Liver (tissue), 9 donors: ENCODE measurements around the gene ATG4C. TPM values are rescaled to one million over a fixed set of nuclear protein-coding genes. Genes with fewer than 3 reads are reported as not detected.
A peak's percentile ranks its signal among the peaks of the same experiment; 100 is the strongest.

ENCODE experiments used
- DNase-seq: peaks from one replicate; pipeline ENCODE4 v3.0.0-alpha.2; 2017; ENCODE audit warnings: low spot score
- H3K27ac ChIP-seq, 2 donors: one replicate each; pipeline ENCODE4 v1.7.0; 2013; ENCODE audit warnings: inconsistent platforms in 2 of 2, low read length in 2 of 2, control low read depth in 1 of 2, low read depth in 1 of 2, mild to moderate bottlenecking in 1 of 2
- H3K27me3 ChIP-seq, 4 donors: one replicate each; pipeline versions ENCODE4 v1.6.1 to v1.7.0; 2013; ENCODE audit warnings: low read length in 3 of 4, inconsistent platforms in 1 of 4, mild to moderate bottlenecking in 1 of 4, moderate library complexity in 1 of 4; ENCODE audit not compliant: control insufficient read depth in 4 of 4, insufficient read depth in 4 of 4
- H3K36me3 ChIP-seq, 4 donors: one replicate each; pipeline versions ENCODE4 v1.6.1 to v1.7.0; 2013; ENCODE audit warnings: low read length in 3 of 4, mild to moderate bottlenecking in 3 of 4, low read depth in 1 of 4, moderate library complexity in 1 of 4; ENCODE audit not compliant: control insufficient read depth in 4 of 4, insufficient read depth in 3 of 4
- H3K4me1 ChIP-seq, 4 donors: one replicate each; pipeline versions ENCODE4 v1.6.1 to v1.7.0; 2013; ENCODE audit warnings: low read length in 3 of 4, mild to moderate bottlenecking in 3 of 4, moderate library complexity in 1 of 4; ENCODE audit not compliant: control insufficient read depth in 4 of 4, insufficient read depth in 4 of 4
- H3K4me3 ChIP-seq, 3 donors: one replicate each; pipeline versions ENCODE4 v1.6.1 to v1.7.0; 2013; ENCODE audit warnings: low read length in 3 of 3, control low read depth in 1 of 3, low read depth in 1 of 3, mild to moderate bottlenecking in 1 of 3
- H3K9ac ChIP-seq, 2 donors: one replicate each; pipeline ENCODE4 v1.7.0; 2013; ENCODE audit warnings: low read length in 2 of 2, mild to moderate bottlenecking in 2 of 2, moderate library complexity in 2 of 2, control low read depth in 1 of 2, low read depth in 1 of 2
- H3K9me3 ChIP-seq, 4 donors: one replicate each; pipeline versions ENCODE4 v1.6.1 to v1.7.0; 2013; ENCODE audit warnings: low read length in 3 of 4; ENCODE audit not compliant: control insufficient read depth in 4 of 4
- EGR1 ChIP-seq, 2 donors: IDR thresholded peaks; 2 replicates each; pipeline ENCODE4 v1.6.1; 2016 to 2018; ENCODE audit warnings: antibody characterized with exemption in 2 of 2, low read depth in 2 of 2
- FOXA1 ChIP-seq: IDR thresholded peaks from 2 replicates; pipeline ENCODE4 v1.6.1; 2016; ENCODE audit warnings: antibody characterized with exemption
- FOXA2 ChIP-seq: IDR thresholded peaks from 2 replicates; pipeline ENCODE4 v1.6.1; 2016; ENCODE audit warnings: antibody characterized with exemption
- GABPA ChIP-seq, 2 donors: IDR thresholded peaks in 1 of 2; conservative IDR thresholded peaks in 1 of 2; 2 replicates each; pipeline ENCODE4 v1.6.1; 2016; ENCODE audit warnings: antibody characterized with exemption in 2 of 2, mild to moderate bottlenecking in 1 of 2, moderate library complexity in 1 of 2
- HNF4A ChIP-seq, 2 donors: conservative IDR thresholded peaks; 2 replicates each; pipeline ENCODE4 v1.6.1; 2016; ENCODE audit warnings: antibody characterized with exemption in 2 of 2, mild to moderate bottlenecking in 2 of 2
- HNF4G ChIP-seq: IDR thresholded peaks from 2 replicates; pipeline ENCODE4 v1.6.1; 2016; ENCODE audit warnings: antibody characterized with exemption
- JUND ChIP-seq, 2 donors: IDR thresholded peaks; 2 replicates each; pipeline ENCODE4 v1.6.1; 2016; ENCODE audit warnings: antibody characterized with exemption in 2 of 2
- NR2F2 ChIP-seq: IDR thresholded peaks from 2 replicates; pipeline ENCODE4 v1.6.1; 2016; ENCODE audit warnings: antibody characterized with exemption
- RAD21 ChIP-seq, 2 donors: IDR thresholded peaks; 2 replicates each; pipeline ENCODE4 v1.6.1; 2016; ENCODE audit warnings: antibody characterized with exemption in 2 of 2, mild to moderate bottlenecking in 2 of 2
- RXRA ChIP-seq, 2 donors: IDR thresholded peaks; 2 replicates each; pipeline ENCODE4 v1.6.1; 2017 to 2018; ENCODE audit warnings: antibody characterized with exemption in 2 of 2, mild to moderate bottlenecking in 1 of 2
- SP1 ChIP-seq: IDR thresholded peaks from 2 replicates; pipeline ENCODE4 v1.6.1; 2018; ENCODE audit warnings: antibody characterized with exemption, mild to moderate bottlenecking
- TAF1 ChIP-seq: conservative IDR thresholded peaks from 2 replicates; pipeline ENCODE4 v1.6.1; 2016; ENCODE audit warnings: antibody characterized with exemption, mild to moderate bottlenecking
- YY1 ChIP-seq: IDR thresholded peaks from 2 replicates; pipeline ENCODE4 v1.6.1; 2016; ENCODE audit warnings: antibody characterized with exemption, mild to moderate bottlenecking
- WGBS: extraction: QIAGEN DNeasy Blood & Tissue Kit; methylation state at CpG from one replicate; pipeline ENCODE4 v1.1.7; 2013; 5-methylcytosine and 5-hydroxymethylcytosine counted together
- polyA plus RNA-seq, 2 donors: library from polyadenylated mRNA; stranded (reverse) in 1 of 2; unstranded in 1 of 2; fragments of 200-250 nt in 1 of 2; fragments of >200 nt in 1 of 2; fragmentation: Nextera tagmentation in 1 of 2; extraction: Ambion mirVana in 1 of 2; gene quantifications; one replicate each; pipeline versions ENCODE4 v1.2.1 to v1.2.3, GENCODE V29; 2013 to 2015
- total RNA-seq, 2 donors: library from RNA; depleted of rRNA; stranded (reverse); fragments of >200 nt; gene quantifications; one replicate each; pipeline ENCODE4 v1.2.3, GENCODE V29; 2014
- TF ChIP-seq, protein P1 (sequence below): fragments of 150-350 bp; IDR thresholded peaks from 2 replicates; pipeline ENCODE4 v1.5.1; 2017; ENCODE audit warnings: improper control_type of control experiment, low read depth, low read length; ENCODE audit not compliant: missing input control
- TF ChIP-seq, protein P2 (sequence below): IDR thresholded peaks from 2 replicates; pipeline ENCODE4 v1.6.1; 2016; ENCODE audit warnings: antibody characterized with exemption
- TF ChIP-seq, protein P3 (sequence below): IDR thresholded peaks from 2 replicates; pipeline ENCODE4 v1.6.1; 2016; ENCODE audit warnings: antibody characterized with exemption, mild to moderate bottlenecking
- TF ChIP-seq, protein P4 (sequence below): IDR thresholded peaks from 2 replicates; pipeline ENCODE4 v1.6.1; 2016; ENCODE audit warnings: antibody characterized with exemption
- TF ChIP-seq, protein P5 (sequence below): IDR thresholded peaks from 2 replicates; pipeline ENCODE4 v1.6.1; 2016; ENCODE audit warnings: antibody characterized with exemption
- donor health status: healthy.
- donor health status: healthy.
- donor health status: healthy.
- donor health status: healthy.
- donor health status: healthy.

ATG4C gene
- total and polyA plus RNA-seq, 4 donors = 3.8 to 8.4 (median 5.2) TPM

DNA sequence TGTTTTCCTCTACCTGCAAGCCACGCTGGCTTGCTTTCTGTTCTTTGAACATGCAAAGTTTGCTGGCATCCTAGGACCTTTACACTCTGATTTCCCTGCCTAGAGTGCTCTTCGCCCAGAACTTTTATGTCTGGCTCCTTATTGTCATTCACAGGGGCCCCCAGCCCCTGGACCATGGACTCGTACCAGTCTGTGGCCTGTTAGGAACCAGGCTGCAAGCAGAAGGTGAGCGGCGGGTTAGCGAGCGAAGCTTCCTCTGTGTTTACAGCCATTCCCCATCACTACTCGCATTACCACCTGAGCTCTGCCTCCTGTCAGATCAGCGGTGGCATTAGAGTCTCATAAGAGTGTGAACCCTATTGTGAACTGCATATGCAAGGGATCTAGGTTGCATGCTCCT, 73.0 kb downstream of the ATG4C start:
- H3K9me3 ChIP-seq = no peaks in the 10 kb centered on the region
- 87% methylated on average over 9 of the region's 9 CpGs for WGBS
- DNase-seq = no peak
- no peaks in the 10 kb centered on the region for H3K4me1 ChIP-seq
- H3K27ac ChIP-seq = no peak overlapping the region
- no peak overlapping the region for H3K4me3 ChIP-seq
- TF ChIP-seq, protein P1, sequence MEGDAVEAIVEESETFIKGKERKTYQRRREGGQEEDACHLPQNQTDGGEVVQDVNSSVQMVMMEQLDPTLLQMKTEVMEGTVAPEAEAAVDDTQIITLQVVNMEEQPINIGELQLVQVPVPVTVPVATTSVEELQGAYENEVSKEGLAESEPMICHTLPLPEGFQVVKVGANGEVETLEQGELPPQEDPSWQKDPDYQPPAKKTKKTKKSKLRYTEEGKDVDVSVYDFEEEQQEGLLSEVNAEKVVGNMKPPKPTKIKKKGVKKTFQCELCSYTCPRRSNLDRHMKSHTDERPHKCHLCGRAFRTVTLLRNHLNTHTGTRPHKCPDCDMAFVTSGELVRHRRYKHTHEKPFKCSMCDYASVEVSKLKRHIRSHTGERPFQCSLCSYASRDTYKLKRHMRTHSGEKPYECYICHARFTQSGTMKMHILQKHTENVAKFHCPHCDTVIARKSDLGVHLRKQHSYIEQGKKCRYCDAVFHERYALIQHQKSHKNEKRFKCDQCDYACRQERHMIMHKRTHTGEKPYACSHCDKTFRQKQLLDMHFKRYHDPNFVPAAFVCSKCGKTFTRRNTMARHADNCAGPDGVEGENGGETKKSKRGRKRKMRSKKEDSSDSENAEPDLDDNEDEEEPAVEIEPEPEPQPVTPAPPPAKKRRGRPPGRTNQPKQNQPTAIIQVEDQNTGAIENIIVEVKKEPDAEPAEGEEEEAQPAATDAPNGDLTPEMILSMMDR = no peak
- no peak for TF ChIP-seq SP1
- TF ChIP-seq, protein P2, sequence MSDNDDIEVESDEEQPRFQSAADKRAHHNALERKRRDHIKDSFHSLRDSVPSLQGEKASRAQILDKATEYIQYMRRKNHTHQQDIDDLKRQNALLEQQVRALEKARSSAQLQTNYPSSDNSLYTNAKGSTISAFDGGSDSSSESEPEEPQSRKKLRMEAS = no peak
- H3K36me3 ChIP-seq = no peaks in the 10 kb centered on the region
- no peaks in the 10 kb centered on the region for H3K27me3 ChIP-seq
- no peak overlapping the region for H3K9ac ChIP-seq

DNA sequence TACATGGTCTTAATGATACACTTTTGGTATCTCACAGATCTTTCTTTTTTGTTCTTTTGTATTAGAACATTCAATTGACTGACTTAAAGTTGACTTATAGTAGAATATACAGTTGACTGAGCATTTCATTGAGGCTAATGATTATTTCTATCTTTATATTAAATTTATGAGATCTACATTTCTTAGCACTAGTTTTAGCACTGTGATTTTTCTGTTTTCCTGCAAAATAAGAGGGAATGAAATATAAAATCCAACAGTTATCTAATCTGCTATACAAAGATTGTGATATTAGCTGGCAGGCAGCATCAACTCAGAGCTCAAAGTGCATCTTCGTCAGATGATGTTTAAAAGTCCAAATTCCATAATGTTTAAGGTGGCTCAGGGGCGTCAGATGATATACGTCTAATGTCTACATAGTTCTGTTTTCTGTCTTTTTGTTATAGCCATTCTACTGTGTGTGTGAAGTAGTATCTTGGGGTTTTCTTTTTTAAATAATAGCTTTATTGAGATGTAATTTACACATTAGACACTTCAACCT, 85.4 kb downstream of the ATG4C start:
- WGBS = 26% methylated on average over 3 of the region's 3 CpGs
- Histone ChIP-seq H3K4me1 (peaks cover 0 to 12% (median 5%) of the 10 kb centered on the region in 4 donors), H3K4me3 (no peak overlapping the region), H3K27ac (no peak overlapping the region), H3K9ac (no peak overlapping the region), H3K9me3 (no peaks in the 10 kb centered on the region), H3K27me3 (no peaks in the 10 kb centered on the region), H3K36me3 (no peaks in the 10 kb centered on the region)
- peak in 1 of 2 donors; percentile 56 for TF ChIP-seq RXRA (IDR thresholded peaks at IDR 0.05)
- TF ChIP-seq, protein P2 = no peak
- no peak for TF ChIP-seq RAD21 (IDR thresholded peaks at IDR 0.05)
- TF ChIP-seq SP1 = peak; percentile 80
- no peak for TF ChIP-seq GABPA (IDR thresholded peaks at IDR 0.05 in 1 of 2, conservative IDR thresholded peaks at IDR 0.05 in 1 of 2)
- peak; percentile 84 for TF ChIP-seq HNF4G
- TF ChIP-seq, protein P3, sequence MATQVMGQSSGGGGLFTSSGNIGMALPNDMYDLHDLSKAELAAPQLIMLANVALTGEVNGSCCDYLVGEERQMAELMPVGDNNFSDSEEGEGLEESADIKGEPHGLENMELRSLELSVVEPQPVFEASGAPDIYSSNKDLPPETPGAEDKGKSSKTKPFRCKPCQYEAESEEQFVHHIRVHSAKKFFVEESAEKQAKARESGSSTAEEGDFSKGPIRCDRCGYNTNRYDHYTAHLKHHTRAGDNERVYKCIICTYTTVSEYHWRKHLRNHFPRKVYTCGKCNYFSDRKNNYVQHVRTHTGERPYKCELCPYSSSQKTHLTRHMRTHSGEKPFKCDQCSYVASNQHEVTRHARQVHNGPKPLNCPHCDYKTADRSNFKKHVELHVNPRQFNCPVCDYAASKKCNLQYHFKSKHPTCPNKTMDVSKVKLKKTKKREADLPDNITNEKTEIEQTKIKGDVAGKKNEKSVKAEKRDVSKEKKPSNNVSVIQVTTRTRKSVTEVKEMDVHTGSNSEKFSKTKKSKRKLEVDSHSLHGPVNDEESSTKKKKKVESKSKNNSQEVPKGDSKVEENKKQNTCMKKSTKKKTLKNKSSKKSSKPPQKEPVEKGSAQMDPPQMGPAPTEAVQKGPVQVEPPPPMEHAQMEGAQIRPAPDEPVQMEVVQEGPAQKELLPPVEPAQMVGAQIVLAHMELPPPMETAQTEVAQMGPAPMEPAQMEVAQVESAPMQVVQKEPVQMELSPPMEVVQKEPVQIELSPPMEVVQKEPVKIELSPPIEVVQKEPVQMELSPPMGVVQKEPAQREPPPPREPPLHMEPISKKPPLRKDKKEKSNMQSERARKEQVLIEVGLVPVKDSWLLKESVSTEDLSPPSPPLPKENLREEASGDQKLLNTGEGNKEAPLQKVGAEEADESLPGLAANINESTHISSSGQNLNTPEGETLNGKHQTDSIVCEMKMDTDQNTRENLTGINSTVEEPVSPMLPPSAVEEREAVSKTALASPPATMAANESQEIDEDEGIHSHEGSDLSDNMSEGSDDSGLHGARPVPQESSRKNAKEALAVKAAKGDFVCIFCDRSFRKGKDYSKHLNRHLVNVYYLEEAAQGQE = peak; percentile 66
- no peak for TF ChIP-seq TAF1
- TF ChIP-seq JUND (IDR thresholded peaks at IDR 0.05) = peak in 1 of 2 donors; percentile 66
- no peak for TF ChIP-seq FOXA1
- TF ChIP-seq, protein P4, sequence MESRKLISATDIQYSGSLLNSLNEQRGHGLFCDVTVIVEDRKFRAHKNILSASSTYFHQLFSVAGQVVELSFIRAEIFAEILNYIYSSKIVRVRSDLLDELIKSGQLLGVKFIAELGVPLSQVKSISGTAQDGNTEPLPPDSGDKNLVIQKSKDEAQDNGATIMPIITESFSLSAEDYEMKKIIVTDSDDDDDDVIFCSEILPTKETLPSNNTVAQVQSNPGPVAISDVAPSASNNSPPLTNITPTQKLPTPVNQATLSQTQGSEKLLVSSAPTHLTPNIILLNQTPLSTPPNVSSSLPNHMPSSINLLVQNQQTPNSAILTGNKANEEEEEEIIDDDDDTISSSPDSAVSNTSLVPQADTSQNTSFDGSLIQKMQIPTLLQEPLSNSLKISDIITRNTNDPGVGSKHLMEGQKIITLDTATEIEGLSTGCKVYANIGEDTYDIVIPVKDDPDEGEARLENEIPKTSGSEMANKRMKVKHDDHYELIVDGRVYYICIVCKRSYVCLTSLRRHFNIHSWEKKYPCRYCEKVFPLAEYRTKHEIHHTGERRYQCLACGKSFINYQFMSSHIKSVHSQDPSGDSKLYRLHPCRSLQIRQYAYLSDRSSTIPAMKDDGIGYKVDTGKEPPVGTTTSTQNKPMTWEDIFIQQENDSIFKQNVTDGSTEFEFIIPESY = peak; percentile 41
- TF ChIP-seq YY1 = peak; percentile 41
- TF ChIP-seq EGR1 (IDR thresholded peaks at IDR 0.05; ENCODE audit: low read depth in 2 of 2) = no peak
- TF ChIP-seq, protein P5, sequence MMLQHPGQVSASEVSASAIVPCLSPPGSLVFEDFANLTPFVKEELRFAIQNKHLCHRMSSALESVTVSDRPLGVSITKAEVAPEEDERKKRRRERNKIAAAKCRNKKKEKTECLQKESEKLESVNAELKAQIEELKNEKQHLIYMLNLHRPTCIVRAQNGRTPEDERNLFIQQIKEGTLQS = no peak
- peak; percentile 96 to 99 for TF ChIP-seq HNF4A (conservative IDR thresholded peaks at IDR 0.05)
- TF ChIP-seq NR2F2 = no peak
- TF ChIP-seq, protein P1 = no peak
- peak; percentile 32 for TF ChIP-seq FOXA2
- DNase-seq = no peak
